HG03571 (cell line): ENCODE data around the gene TNFRSF9.

ENCODE experiments used
- ATAC-seq: cut with Tn5 transposase; IDR thresholded peaks from one replicate; pipeline ENCODE4 v1.9.1; 2021; ENCODE audit not compliant: unreplicated experiment

Gene TNFRSF9

DNA sequence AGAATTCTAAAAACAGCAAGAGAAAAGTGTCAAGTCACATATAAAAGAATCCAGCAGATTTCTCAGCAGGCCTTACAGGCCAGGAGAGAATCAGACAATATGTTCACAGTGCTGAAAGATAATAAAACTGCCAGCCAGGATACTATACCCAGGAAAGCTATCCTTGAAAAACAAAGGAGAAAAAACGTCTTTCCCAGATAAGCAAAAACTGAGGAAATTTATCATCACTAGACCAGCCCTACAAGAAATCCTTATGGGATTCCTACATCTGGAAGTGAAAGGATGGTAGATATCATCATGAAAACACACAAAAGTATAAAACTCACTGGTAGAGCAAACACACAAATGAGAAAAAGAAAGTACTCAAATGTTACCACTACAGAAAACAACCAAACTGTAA, 62.6 kb downstream of the TNFRSF9 start:
- ATAC-seq, result no peak

DNA sequence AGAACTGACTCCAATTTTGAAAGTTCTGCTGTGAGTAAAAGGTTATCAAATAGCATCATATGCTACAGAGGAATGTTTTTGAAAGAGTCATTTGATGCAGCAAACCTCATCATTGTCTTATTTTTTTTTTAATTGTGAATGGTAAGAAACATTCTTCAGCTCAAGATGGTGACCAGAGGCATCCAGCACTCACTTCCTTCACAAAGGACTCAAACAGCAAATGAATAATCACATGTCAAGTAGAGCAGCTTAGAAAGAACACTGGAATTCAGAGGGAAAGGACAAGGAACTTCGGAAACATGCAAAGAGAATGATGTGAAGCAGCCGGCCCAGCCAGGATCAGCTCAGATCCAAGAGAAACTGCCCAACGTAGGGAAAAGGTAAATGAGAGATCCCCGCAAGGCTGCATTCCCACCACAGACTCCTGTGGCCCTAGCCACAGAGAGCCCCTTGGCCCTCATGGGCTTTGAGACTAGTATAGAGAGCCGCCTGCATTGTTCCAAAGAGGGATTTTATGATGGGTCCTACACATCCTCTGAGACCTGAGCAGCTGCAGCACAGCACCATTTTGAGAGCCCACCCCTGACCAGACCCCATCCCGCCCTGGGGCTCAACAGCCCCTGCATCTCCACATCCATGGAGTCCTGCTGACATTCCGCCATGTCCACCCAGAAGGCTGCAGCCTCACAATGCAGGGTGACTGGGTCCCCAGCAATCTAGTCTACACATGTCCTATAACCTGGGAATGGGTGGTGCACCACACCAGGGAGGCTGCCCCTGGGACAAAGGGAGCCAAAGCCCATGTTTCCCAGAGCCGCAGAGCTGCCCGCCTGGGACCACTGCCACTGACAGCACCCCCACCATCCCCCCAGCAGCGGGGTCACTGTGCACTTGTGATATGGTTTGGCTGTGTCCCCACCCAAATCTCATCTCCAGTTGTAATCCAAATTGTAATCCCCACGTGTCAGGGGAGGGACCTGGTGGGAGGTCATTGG, 66.5 kb downstream of the TNFRSF9 start:
- ATAC-seq, result no peak

DNA sequence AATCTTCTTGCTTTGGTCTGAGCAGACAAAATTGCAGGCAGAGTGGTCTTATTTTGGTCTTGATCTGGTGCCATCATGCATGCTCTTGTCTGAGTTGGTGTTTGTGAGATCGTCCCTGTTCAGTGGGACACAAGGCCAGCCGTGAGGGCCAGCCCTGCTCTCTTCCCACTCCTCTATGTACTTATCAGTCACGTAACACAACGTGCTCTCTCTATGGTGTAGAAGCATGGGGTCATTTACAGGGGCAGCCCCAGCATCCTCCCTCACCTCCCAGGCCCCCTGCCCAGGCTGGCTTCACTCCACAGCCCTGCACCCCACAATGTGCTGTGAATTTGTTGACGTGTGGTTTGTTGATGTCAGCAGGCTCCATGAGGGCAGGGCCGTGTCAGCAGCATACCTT, 69.5 kb downstream of the TNFRSF9 start:
- no peak for ATAC-seq

DNA sequence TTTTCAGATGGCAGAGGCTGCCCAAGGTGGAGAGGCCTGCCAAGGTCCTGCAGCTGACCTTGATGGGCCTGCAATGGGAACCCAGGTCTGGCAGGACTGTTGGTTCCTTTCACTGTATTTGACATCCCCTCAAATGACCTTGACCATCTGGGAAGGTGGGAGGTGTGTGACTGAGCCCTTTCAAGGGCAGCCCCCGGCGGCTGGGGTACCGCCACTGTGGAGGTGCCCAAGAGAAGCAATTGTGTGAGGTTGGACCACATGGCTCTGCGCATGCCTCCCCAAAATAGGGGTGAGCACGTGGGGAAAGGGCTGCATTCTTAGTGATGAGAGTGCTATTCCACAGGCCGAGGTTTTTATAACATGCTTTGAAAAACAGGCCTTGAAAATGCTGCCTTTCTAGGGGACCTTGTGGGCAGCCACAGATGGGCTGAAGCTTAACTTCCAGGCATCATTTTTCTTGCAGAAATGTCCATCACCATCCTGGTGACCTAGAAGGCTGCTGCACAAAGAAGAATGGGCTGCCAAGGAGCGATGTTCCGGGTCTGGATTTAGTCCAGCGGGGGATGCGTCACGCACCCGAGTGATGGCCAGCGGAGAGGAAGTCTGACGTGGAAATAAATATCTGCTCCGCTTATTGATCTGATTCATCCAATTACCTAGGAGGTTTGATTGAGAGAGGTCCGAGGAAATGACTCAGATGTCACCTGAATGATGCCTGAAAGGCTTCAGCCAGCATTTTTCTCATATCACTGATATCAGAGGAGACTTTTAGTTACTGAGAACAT, 71.3 kb downstream of the TNFRSF9 start:
- ATAC-seq, result no peak

DNA sequence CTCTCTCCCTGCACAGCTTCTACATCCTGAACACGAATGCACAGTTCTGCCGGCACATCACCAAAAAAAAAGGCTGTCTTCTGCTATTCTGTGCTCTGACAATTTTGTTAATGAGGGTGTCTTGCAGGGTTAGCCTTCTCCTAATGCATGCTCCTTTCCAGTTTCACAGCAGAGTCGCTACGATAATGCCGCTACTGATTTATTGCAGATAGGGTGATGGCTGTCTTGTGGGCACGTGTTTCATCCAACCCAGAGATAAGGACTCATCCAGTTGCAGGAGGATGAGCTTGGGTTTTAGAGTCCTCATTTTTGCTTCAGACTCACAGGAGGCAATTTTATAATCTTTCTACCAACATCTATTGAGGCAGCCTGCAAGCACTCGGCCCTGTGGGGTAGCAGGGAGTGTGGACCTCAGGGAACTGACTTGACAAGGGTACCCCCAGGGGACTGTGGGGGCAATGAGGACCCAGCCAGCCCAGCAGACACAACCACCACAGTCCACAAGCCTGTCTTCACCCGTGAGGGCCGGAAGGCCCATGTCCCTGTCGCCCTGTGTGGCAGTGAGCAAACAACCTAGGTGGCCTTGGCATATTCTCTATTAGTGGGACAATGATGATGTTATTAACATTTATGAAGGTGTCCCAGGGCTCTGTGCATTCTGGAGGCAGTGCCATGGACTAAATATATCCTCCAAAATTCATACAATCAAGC, 72.4 kb downstream of the TNFRSF9 start:
- ATAC-seq, result no peak

DNA sequence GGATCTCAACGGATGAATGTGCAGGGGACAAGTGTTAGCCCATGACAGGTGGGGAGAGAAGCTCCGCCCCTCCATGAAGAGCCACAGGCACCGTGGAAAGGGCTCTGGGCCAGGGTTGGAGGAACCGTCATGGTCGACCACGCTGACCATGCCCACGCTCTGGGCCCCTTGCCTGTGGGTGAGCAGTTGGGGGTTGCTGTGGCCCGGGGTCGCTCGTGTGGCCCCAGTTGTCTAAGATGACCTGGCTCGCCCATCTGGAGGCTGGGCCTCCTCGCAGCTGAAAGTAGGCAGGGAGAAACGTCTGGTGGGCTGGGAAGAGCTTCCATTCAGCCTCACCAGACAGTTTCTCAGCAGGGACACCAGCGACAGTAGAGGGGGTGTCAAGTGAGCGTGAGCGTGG, 74.7 kb downstream of the TNFRSF9 start:
- no peak for ATAC-seq
